Measurements from ENCODE around the gene RDH5.

RDH5 gene, protein sequence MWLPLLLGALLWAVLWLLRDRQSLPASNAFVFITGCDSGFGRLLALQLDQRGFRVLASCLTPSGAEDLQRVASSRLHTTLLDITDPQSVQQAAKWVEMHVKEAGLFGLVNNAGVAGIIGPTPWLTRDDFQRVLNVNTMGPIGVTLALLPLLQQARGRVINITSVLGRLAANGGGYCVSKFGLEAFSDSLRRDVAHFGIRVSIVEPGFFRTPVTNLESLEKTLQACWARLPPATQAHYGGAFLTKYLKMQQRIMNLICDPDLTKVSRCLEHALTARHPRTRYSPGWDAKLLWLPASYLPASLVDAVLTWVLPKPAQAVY

GRCh38 chr12:55720071-55720564 is at the start of gene RDH5:
Gene RDH5, plus strand, starts transcription at chr12:55720393. Its CDS starts 792 bp downstream, at chr12:55721185.
- DNase-seq (ENCODE audit: extremely low spot score) = no peak
- ChIA-PET CTCF (interaction anchor here (0.8 to 1.6 kb wide), 3 partner anchors 10 to 64 kb away, joined by 3 to 9 read pairs (median 3); a partner anchor contains a TSS), POLR2A (interaction anchor here (0.8 to 5.4 kb wide), 6 partner anchors 9 to 109 kb away, joined by 3 to 30 read pairs (median 3); partner anchors contain the start of genes CD63 and DNAJC14)
- no peak for TF ChIP-seq SP1 (IDR thresholded peaks at IDR 0.05)
- TF ChIP-seq SUZ12 (IDR thresholded peaks at IDR 0.05) = no peak
- no peak for TF ChIP-seq NFRKB (IDR thresholded peaks at IDR 0.05)
- TF ChIP-seq FOXA1 (IDR thresholded peaks at IDR 0.05) = no peak
- TF ChIP-seq BHLHE40 (IDR thresholded peaks at IDR 0.05; ENCODE audit: borderline replicate concordance) = no peak
- TF ChIP-seq FOXK2 (IDR thresholded peaks at IDR 0.05) = no peak
- no peak for TF ChIP-seq ELF4 (IDR thresholded peaks at IDR 0.05)
- no peak for TF ChIP-seq L3MBTL2 (conservative IDR thresholded peaks at IDR 0.05)
- TF ChIP-seq CTBP1 (IDR thresholded peaks at IDR 0.05; ENCODE audit: borderline replicate concordance) = no peak
- TF ChIP-seq TARDBP (IDR thresholded peaks at IDR 0.05) = no peak
- no peak for TF ChIP-seq HDGF (IDR thresholded peaks at IDR 0.05; ENCODE audit: borderline replicate concordance)
- no peak for TF ChIP-seq ZNF384 (IDR thresholded peaks at IDR 0.05)
- no peak for TF ChIP-seq LEF1 (IDR thresholded peaks at IDR 0.05; ENCODE audit: borderline replicate concordance)
- no peak for TF ChIP-seq ARNT (IDR thresholded peaks at IDR 0.05)
- no peak for TF ChIP-seq FOXM1 (IDR thresholded peaks at IDR 0.05; ENCODE audit: borderline replicate concordance)

DNA sequence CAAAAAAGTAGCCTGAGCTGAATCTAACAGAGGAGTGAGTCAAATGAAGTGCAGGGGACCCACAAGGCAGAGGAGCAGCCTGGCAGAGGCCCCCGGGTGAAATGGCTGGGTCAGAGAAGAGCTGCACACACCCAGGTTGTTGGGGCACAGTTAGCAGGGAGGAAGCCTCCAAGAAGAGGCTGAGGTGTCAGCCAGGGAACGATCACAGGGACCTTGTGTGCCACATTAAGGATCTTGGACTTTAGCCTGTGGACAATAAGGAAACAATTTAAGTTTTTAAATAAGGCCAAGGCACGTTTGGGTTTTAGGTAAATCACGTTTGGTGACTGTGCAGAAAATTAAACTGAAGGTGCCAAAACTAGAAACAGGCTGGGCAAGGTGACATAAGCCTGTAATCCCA is 48.4 kb upstream of the RDH5 start:
- TF ChIP-seq NFRKB (IDR thresholded peaks at IDR 0.05) (no peak), SUZ12 (IDR thresholded peaks at IDR 0.05) (no peak), FOXA1 (IDR thresholded peaks at IDR 0.05) (no peak)

DNA sequence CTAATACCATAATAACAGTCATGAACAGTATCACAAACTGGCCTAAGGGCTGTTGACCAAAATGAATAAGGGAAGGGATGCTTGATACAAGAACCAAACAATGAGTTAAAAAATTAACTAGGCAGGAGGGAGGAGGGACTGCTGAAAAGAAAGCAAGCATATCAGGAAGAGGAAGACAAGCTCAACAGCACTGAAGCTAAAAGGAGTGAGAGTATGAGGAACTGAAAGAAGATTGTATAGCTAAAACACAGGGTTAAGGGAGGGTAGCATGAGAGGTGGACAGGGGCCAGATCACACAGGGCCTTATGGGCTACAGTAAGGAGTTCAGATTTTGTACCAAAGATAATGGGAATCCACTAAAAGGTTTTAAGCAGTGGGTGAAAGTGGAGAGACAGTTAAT is 46.6 kb upstream of the RDH5 start:
- ChIA-PET CTCF (interaction anchor here (1.0 kb wide), 1 partner anchor 17 kb away, joined by 3 read pairs; no protein-coding TSS in a partner anchor), POLR2A (no interaction called here)
- DNase-seq (ENCODE audit: extremely low spot score) = no peak
- TF ChIP-seq FOXK2 (IDR thresholded peaks at IDR 0.05) (no peak), ARNT (IDR thresholded peaks at IDR 0.05) (no peak), SUZ12 (IDR thresholded peaks at IDR 0.05) (no peak), CTBP1 (IDR thresholded peaks at IDR 0.05; ENCODE audit: borderline replicate concordance) (no peak), BHLHE40 (IDR thresholded peaks at IDR 0.05; ENCODE audit: borderline replicate concordance) (no peak), TARDBP (IDR thresholded peaks at IDR 0.05) (no peak), ZNF384 (IDR thresholded peaks at IDR 0.05) (no peak), PKNOX1 (IDR thresholded peaks at IDR 0.05) (no peak), FOXA1 (IDR thresholded peaks at IDR 0.05) (no peak), LEF1 (IDR thresholded peaks at IDR 0.05; ENCODE audit: borderline replicate concordance) (no peak), FOXM1 (IDR thresholded peaks at IDR 0.05; ENCODE audit: borderline replicate concordance) (no peak), ELF4 (IDR thresholded peaks at IDR 0.05) (no peak), L3MBTL2 (conservative IDR thresholded peaks at IDR 0.05) (no peak), NFRKB (IDR thresholded peaks at IDR 0.05) (no peak), HDGF (IDR thresholded peaks at IDR 0.05; ENCODE audit: borderline replicate concordance) (no peak), SP1 (IDR thresholded peaks at IDR 0.05) (no peak)

More for the DNA sequence above, 48.4 kb upstream of the RDH5 start:
- POLR2A ChIA-PET = interaction anchor here (0.6 kb wide), 1 partner anchor 44 kb away, joined by 3 read pairs; the partner anchor contains the start of gene BLOC1S1
- CTCF ChIA-PET = interaction anchor here (0.7 to 1.0 kb wide), 2 partner anchors 10 to 16 kb away, joined by 3 to 5 read pairs; a partner anchor contains a TSS
- DNase-seq (ENCODE audit: extremely low spot score) = no peak

DNA sequence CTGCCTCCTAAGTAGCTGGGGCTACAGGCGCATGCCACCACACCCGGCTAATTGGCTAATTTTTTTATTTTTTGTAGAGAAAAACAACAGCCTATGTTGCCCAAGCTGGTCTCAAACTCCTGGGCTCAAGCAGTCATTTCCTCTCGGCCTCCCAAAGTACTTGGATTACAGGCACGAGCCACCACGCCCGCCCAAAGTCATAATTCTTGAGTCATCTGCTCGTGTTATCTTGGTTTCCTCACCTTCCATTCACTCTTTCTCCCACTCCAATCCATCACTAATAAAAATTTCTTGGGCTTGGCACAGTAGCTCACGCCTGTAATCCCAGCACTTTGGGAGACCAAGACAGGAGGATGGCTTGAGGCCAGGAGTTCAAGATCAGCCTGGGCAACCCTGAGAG is 44.5 kb upstream of the RDH5 start:
- ChIA-PET POLR2A (no interaction called here), CTCF (no interaction called here)
- DNase-seq (ENCODE audit: extremely low spot score) = no peak

GRCh38 chr12:55676707-55677106 is 43.5 kb upstream of the RDH5 start:
- DNase-seq (ENCODE audit: extremely low spot score) = no peak
- TF ChIP-seq ELF4 (IDR thresholded peaks at IDR 0.05) (no peak), PKNOX1 (IDR thresholded peaks at IDR 0.05) (no peak), ZNF384 (IDR thresholded peaks at IDR 0.05) (no peak), LEF1 (IDR thresholded peaks at IDR 0.05; ENCODE audit: borderline replicate concordance) (no peak), L3MBTL2 (conservative IDR thresholded peaks at IDR 0.05) (no peak), NFRKB (IDR thresholded peaks at IDR 0.05) (no peak), FOXA1 (IDR thresholded peaks at IDR 0.05) (no peak), CTBP1 (IDR thresholded peaks at IDR 0.05; ENCODE audit: borderline replicate concordance) (no peak), BHLHE40 (IDR thresholded peaks at IDR 0.05; ENCODE audit: borderline replicate concordance) (no peak), SUZ12 (IDR thresholded peaks at IDR 0.05) (no peak), HDGF (IDR thresholded peaks at IDR 0.05; ENCODE audit: borderline replicate concordance) (no peak), TARDBP (IDR thresholded peaks at IDR 0.05) (no peak), ARNT (IDR thresholded peaks at IDR 0.05) (no peak), FOXK2 (IDR thresholded peaks at IDR 0.05) (no peak), SP1 (IDR thresholded peaks at IDR 0.05) (no peak), FOXM1 (IDR thresholded peaks at IDR 0.05; ENCODE audit: borderline replicate concordance) (no peak)
- ChIA-PET CTCF (interaction anchor here (0.7 kb wide), 1 partner anchor 30 kb away, joined by 3 read pairs; no protein-coding TSS in a partner anchor), POLR2A (no interaction called here)

More for the DNA sequence above, 44.5 kb upstream of the RDH5 start:
- TF ChIP-seq CTBP1 (IDR thresholded peaks at IDR 0.05; ENCODE audit: borderline replicate concordance) (no peak), FOXK2 (IDR thresholded peaks at IDR 0.05) (no peak), TARDBP (IDR thresholded peaks at IDR 0.05) (no peak), ELF4 (IDR thresholded peaks at IDR 0.05) (no peak), ARNT (IDR thresholded peaks at IDR 0.05) (no peak)

DNA sequence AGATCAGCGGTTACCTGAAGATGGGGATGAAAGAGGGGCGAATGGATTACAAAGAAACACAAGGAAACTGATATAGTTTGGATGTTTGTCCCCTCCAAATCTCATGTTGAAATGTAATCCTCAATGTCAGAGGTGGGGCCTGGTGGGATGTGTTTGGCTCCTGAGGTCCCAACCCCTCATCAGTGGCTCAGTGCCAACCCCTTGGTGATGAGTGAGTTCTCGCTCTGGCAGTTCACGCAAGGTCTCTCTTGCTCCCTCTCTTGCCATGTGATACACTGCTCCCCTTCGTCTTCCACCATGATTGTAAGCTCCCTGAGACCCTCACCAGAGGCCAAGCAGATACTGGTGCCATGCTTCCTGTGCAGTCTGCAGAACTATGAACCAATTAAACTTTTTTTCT is 40.5 kb upstream of the RDH5 start:
- ChIA-PET CTCF (no interaction called here), POLR2A (no interaction called here)
- TF ChIP-seq FOXK2 (IDR thresholded peaks at IDR 0.05) = no peak
- TF ChIP-seq LEF1 (IDR thresholded peaks at IDR 0.05; ENCODE audit: borderline replicate concordance) = no peak
- no peak for TF ChIP-seq SP1 (IDR thresholded peaks at IDR 0.05)
- no peak for TF ChIP-seq SUZ12 (IDR thresholded peaks at IDR 0.05)
- TF ChIP-seq FOXA1 (IDR thresholded peaks at IDR 0.05) = no peak
- no peak for TF ChIP-seq PKNOX1 (IDR thresholded peaks at IDR 0.05)
- TF ChIP-seq FOXM1 (IDR thresholded peaks at IDR 0.05; ENCODE audit: borderline replicate concordance) = no peak
- TF ChIP-seq ARNT (IDR thresholded peaks at IDR 0.05) = no peak
- no peak for TF ChIP-seq CTBP1 (IDR thresholded peaks at IDR 0.05; ENCODE audit: borderline replicate concordance)
- no peak for TF ChIP-seq L3MBTL2 (conservative IDR thresholded peaks at IDR 0.05)
- TF ChIP-seq HDGF (IDR thresholded peaks at IDR 0.05; ENCODE audit: borderline replicate concordance) = no peak
- no peak for TF ChIP-seq BHLHE40 (IDR thresholded peaks at IDR 0.05; ENCODE audit: borderline replicate concordance)
- no peak for TF ChIP-seq ELF4 (IDR thresholded peaks at IDR 0.05)
- no peak for TF ChIP-seq NFRKB (IDR thresholded peaks at IDR 0.05)
- TF ChIP-seq ZNF384 (IDR thresholded peaks at IDR 0.05) = no peak
- DNase-seq (ENCODE audit: extremely low spot score) = no peak

Data from HEK293T (cell line).